HG02970 (cell line): ENCODE data around the gene PDZD8.
"Not testable (repeated sequence)": the region's sequence is repeated elsewhere in the genome, so short reads cannot be mapped to it uniquely, and the experiment has no call there.

Experiments
- ATAC-seq: cut with Tn5 transposase; IDR thresholded peaks from one replicate; pipeline ENCODE4 v1.9.1; 2021; ENCODE audit warnings: mild to moderate bottlenecking, moderate library complexity, moderate number of reproducible peaks; ENCODE audit not compliant: unreplicated experiment, low FRiP score

Gene PDZD8

GRCh38 chr10:117350909-117351308, 24.3 kb downstream of the PDZD8 start:
- no peak for ATAC-seq

- ATAC-seq, result no peak
Observed at GRCh38 chr10:117348236-117348635, 27.0 kb downstream of the PDZD8 start.

- ATAC-seq, result no peak
Observed at GRCh38 chr10:117346574-117346973, 28.7 kb downstream of the PDZD8 start.

GRCh38 chr10:117345143-117345542, 30.1 kb downstream of the PDZD8 start:
- no peak for ATAC-seq

GRCh38 chr10:117342641-117343040, 32.6 kb downstream of the PDZD8 start:
- no peak for ATAC-seq

- no peak for ATAC-seq
Observed at GRCh38 chr10:117341061-117341460, 34.2 kb downstream of the PDZD8 start.

GRCh38 chr10:117339979-117340378, 35.3 kb downstream of the PDZD8 start:
- no peak for ATAC-seq

GRCh38 chr10:117339578-117339977, 35.7 kb downstream of the PDZD8 start:
- ATAC-seq, result no peak

GRCh38 chr10:117334926-117335325, 40.3 kb downstream of the PDZD8 start:
- no peak for ATAC-seq

- ATAC-seq, result no peak
Observed at GRCh38 chr10:117334066-117334465, 41.2 kb downstream of the PDZD8 start.

- no peak for ATAC-seq
Observed at GRCh38 chr10:117327262-117327661, 48.0 kb downstream of the PDZD8 start.

- no peak for ATAC-seq
Observed at GRCh38 chr10:117324367-117324766, 50.9 kb downstream of the PDZD8 start.

GRCh38 chr10:117322260-117322659, 53.0 kb downstream of the PDZD8 start:
- ATAC-seq, result no peak

GRCh38 chr10:117320050-117320665, 55.1 kb downstream of the PDZD8 start:
- ATAC-seq, result no peak

GRCh38 chr10:117318909-117319308, 56.3 kb downstream of the PDZD8 start:
- no peak for ATAC-seq

- no peak for ATAC-seq
Observed at GRCh38 chr10:117316701-117317100, 58.5 kb downstream of the PDZD8 start.

GRCh38 chr10:117313641-117314040, 61.6 kb downstream of the PDZD8 start:
- no peak for ATAC-seq

GRCh38 chr10:117312430-117312829, 62.8 kb downstream of the PDZD8 start:
- ATAC-seq, result no peak

- ATAC-seq, result no peak
Observed at GRCh38 chr10:117311261-117311660, 64.0 kb downstream of the PDZD8 start.

GRCh38 chr10:117306674-117307073, 68.6 kb downstream of the PDZD8 start:
- no peak for ATAC-seq

- not testable (repeated sequence) for ATAC-seq
Observed at GRCh38 chr10:117303451-117303850, 71.8 kb downstream of the PDZD8 start.

- no peak for ATAC-seq
Observed at GRCh38 chr10:117300671-117301070, 74.6 kb downstream of the PDZD8 start.

GRCh38 chr10:117299435-117299834, 75.8 kb downstream of the PDZD8 start:
- no peak for ATAC-seq
